ENCODE measurements around the gene MMP12. TPM values are rescaled to one million over a fixed set of nuclear protein-coding genes. Genes with fewer than 3 reads are reported as not detected.
"Not testable (repeated sequence)": the region's sequence is repeated elsewhere in the genome, so short reads cannot be mapped to it uniquely, and the experiment has no call there.

Gene MMP12
- under 0.01 and 0.22 TPM in 2 replicates for total RNA-seq (2012; rRNA removed)

- Histone ChIP-seq H3K27me3 (ENCODE audit: control insufficient read depth, insufficient read depth, low read length) (peaks cover 17% of the 10 kb centered on the region), H3K4me3 (ENCODE audit: low read length) (no peak within 1 kb of the TSS), H3K9ac (ENCODE audit: low read depth, low read length) (no peak within 1 kb of the TSS), H3K4me2 (ENCODE audit: low read length) (no peak within 1 kb of the TSS), H3K4me1 (ENCODE audit: control insufficient read depth, insufficient read depth, low read length) (no peaks in the 10 kb centered on the region), H3K36me3 (ENCODE audit: insufficient read depth, low read length) (no peaks in the 10 kb centered on the region), H3K9me3 (replicated peaks; ENCODE audit: low read length) (no peaks in the 10 kb centered on the region)
Measured at GRCh38 chr11:102874852-102875251, at the start of gene MMP12. Gene MMP12, minus strand, starts transcription at chr11:102874982. Its CDS starts 45 bp downstream, at chr11:102874937.

GRCh38 chr11:102921587-102922220 is 46.9 kb upstream of the MMP12 start:
- Histone ChIP-seq H3K4me1 (ENCODE audit: control insufficient read depth, insufficient read depth, low read length) (no peaks in the 10 kb centered on the region), H3K27me3 (ENCODE audit: control insufficient read depth, insufficient read depth, low read length) (peaks cover 4% of the 10 kb centered on the region), H3K9ac (ENCODE audit: low read depth, low read length) (no peak overlapping the region), H3K4me3 (ENCODE audit: low read length) (no peak overlapping the region), H3K36me3 (ENCODE audit: insufficient read depth, low read length) (no peaks in the 10 kb centered on the region), H3K9me3 (replicated peaks; ENCODE audit: low read length) (no peaks in the 10 kb centered on the region), H3K4me2 (ENCODE audit: low read length) (no peak overlapping the region)

- peaks cover 4% of the 10 kb centered on the region for H3K27me3 ChIP-seq (ENCODE audit: control insufficient read depth, insufficient read depth, low read length)
- no peaks in the 10 kb centered on the region for H3K9me3 ChIP-seq (replicated peaks; ENCODE audit: low read length)
- no peak overlapping the region for H3K9ac ChIP-seq (ENCODE audit: low read depth, low read length)
- H3K36me3 ChIP-seq (ENCODE audit: insufficient read depth, low read length): no peaks in the 10 kb centered on the region
- H3K4me1 ChIP-seq (ENCODE audit: control insufficient read depth, insufficient read depth, low read length): no peaks in the 10 kb centered on the region
- H3K4me3 ChIP-seq (ENCODE audit: low read length): no peak overlapping the region
- no peak overlapping the region for H3K4me2 ChIP-seq (ENCODE audit: low read length)
Measured at GRCh38 chr11:102920118-102920684, 45.4 kb upstream of the MMP12 start.

GRCh38 chr11:102915044-102915375 is 40.2 kb upstream of the MMP12 start:
- Histone ChIP-seq H3K36me3 (ENCODE audit: insufficient read depth, low read length) (no peaks in the 10 kb centered on the region), H3K4me1 (ENCODE audit: control insufficient read depth, insufficient read depth, low read length) (no peaks in the 10 kb centered on the region), H3K4me3 (ENCODE audit: low read length) (no peak overlapping the region), H3K9me3 (replicated peaks; ENCODE audit: low read length) (no peaks in the 10 kb centered on the region), H3K27me3 (ENCODE audit: control insufficient read depth, insufficient read depth, low read length) (peaks cover 4% of the 10 kb centered on the region), H3K4me2 (ENCODE audit: low read length) (no peak overlapping the region), H3K9ac (ENCODE audit: low read depth, low read length) (no peak overlapping the region)

- H3K4me1 ChIP-seq (ENCODE audit: control insufficient read depth, insufficient read depth, low read length): no peaks in the 10 kb centered on the region
- no peak overlapping the region for H3K9ac ChIP-seq (ENCODE audit: low read depth, low read length)
- H3K36me3 ChIP-seq (ENCODE audit: insufficient read depth, low read length): no peaks in the 10 kb centered on the region
- no peaks in the 10 kb centered on the region for H3K9me3 ChIP-seq (replicated peaks; ENCODE audit: low read length)
- peaks cover 4% of the 10 kb centered on the region for H3K27me3 ChIP-seq (ENCODE audit: control insufficient read depth, insufficient read depth, low read length)
- no peak overlapping the region for H3K4me3 ChIP-seq (ENCODE audit: low read length)
- no peak overlapping the region for H3K4me2 ChIP-seq (ENCODE audit: low read length)
Measured at GRCh38 chr11:102914238-102915043, 39.7 kb upstream of the MMP12 start.

- Histone ChIP-seq H3K9me3 (replicated peaks; ENCODE audit: low read length) (no peaks in the 10 kb centered on the region), H3K27me3 (ENCODE audit: control insufficient read depth, insufficient read depth, low read length) (no peaks in the 10 kb centered on the region), H3K36me3 (ENCODE audit: insufficient read depth, low read length) (no peaks in the 10 kb centered on the region), H3K4me2 (ENCODE audit: low read length) (no peak overlapping the region), H3K9ac (ENCODE audit: low read depth, low read length) (no peak overlapping the region), H3K4me3 (ENCODE audit: low read length) (no peak overlapping the region), H3K4me1 (ENCODE audit: control insufficient read depth, insufficient read depth, low read length) (no peaks in the 10 kb centered on the region)
Measured at GRCh38 chr11:102912482-102912830, 37.7 kb upstream of the MMP12 start.

GRCh38 chr11:102911758-102912481 is 37.1 kb upstream of the MMP12 start:
- H3K9me3 ChIP-seq (replicated peaks; ENCODE audit: low read length): no peaks in the 10 kb centered on the region
- H3K36me3 ChIP-seq (ENCODE audit: insufficient read depth, low read length): no peaks in the 10 kb centered on the region
- H3K4me1 ChIP-seq (ENCODE audit: control insufficient read depth, insufficient read depth, low read length): no peaks in the 10 kb centered on the region
- no peak overlapping the region for H3K4me2 ChIP-seq (ENCODE audit: low read length)
- no peak overlapping the region for H3K9ac ChIP-seq (ENCODE audit: low read depth, low read length)
- H3K27me3 ChIP-seq (ENCODE audit: control insufficient read depth, insufficient read depth, low read length): no peaks in the 10 kb centered on the region
- H3K4me3 ChIP-seq (ENCODE audit: low read length): no peak overlapping the region

- H3K4me3 ChIP-seq (ENCODE audit: low read length); H3K4me1 ChIP-seq (ENCODE audit: control insufficient read depth, insufficient read depth, low read length); H3K27me3 ChIP-seq (ENCODE audit: control insufficient read depth, insufficient read depth, low read length); H3K36me3 ChIP-seq (ENCODE audit: insufficient read depth, low read length); H3K9me3 ChIP-seq (replicated peaks; ENCODE audit: low read length); H3K9ac ChIP-seq (ENCODE audit: low read depth, low read length); H3K4me2 ChIP-seq (ENCODE audit: low read length): not testable (repeated sequence)
Measured at GRCh38 chr11:102905848-102906247, 31.1 kb upstream of the MMP12 start.

- not testable (repeated sequence) for H3K4me1 ChIP-seq (ENCODE audit: control insufficient read depth, insufficient read depth, low read length); H3K4me2 ChIP-seq (ENCODE audit: low read length); H3K4me3 ChIP-seq (ENCODE audit: low read length); H3K27me3 ChIP-seq (ENCODE audit: control insufficient read depth, insufficient read depth, low read length); H3K9me3 ChIP-seq (replicated peaks; ENCODE audit: low read length); H3K36me3 ChIP-seq (ENCODE audit: insufficient read depth, low read length); H3K9ac ChIP-seq (ENCODE audit: low read depth, low read length)
Measured at GRCh38 chr11:102903895-102904294, 29.1 kb upstream of the MMP12 start.

- no peaks in the 10 kb centered on the region for H3K36me3 ChIP-seq (ENCODE audit: insufficient read depth, low read length)
- H3K27me3 ChIP-seq (ENCODE audit: control insufficient read depth, insufficient read depth, low read length): no peaks in the 10 kb centered on the region
- no peak overlapping the region for H3K4me3 ChIP-seq (ENCODE audit: low read length)
- H3K4me2 ChIP-seq (ENCODE audit: low read length): no peak overlapping the region
- no peaks in the 10 kb centered on the region for H3K9me3 ChIP-seq (replicated peaks; ENCODE audit: low read length)
- H3K9ac ChIP-seq (ENCODE audit: low read depth, low read length): no peak overlapping the region
- no peaks in the 10 kb centered on the region for H3K4me1 ChIP-seq (ENCODE audit: control insufficient read depth, insufficient read depth, low read length)
Measured at GRCh38 chr11:102900346-102900745, 25.6 kb upstream of the MMP12 start.

GRCh38 chr11:102891736-102892135 is 17.0 kb upstream of the MMP12 start:
- peaks cover 34% of the 10 kb centered on the region for H3K27me3 ChIP-seq (ENCODE audit: control insufficient read depth, insufficient read depth, low read length)
- no peaks in the 10 kb centered on the region for H3K9me3 ChIP-seq (replicated peaks; ENCODE audit: low read length)
- no peaks in the 10 kb centered on the region for H3K36me3 ChIP-seq (ENCODE audit: insufficient read depth, low read length)
- H3K4me2 ChIP-seq (ENCODE audit: low read length): no peak overlapping the region
- no peak overlapping the region for H3K4me3 ChIP-seq (ENCODE audit: low read length)
- H3K9ac ChIP-seq (ENCODE audit: low read depth, low read length): no peak overlapping the region
- H3K4me1 ChIP-seq (ENCODE audit: control insufficient read depth, insufficient read depth, low read length): peaks cover 6% of the 10 kb centered on the region
